ENCODE data around the gene BBS4.
"Not testable (repeated sequence)": the region's sequence is repeated elsewhere in the genome, so short reads cannot be mapped to it uniquely, and the experiment has no call there.

BBS4 gene

GRCh38 chr15:72698938-72699337, 12.9 kb downstream of the BBS4 start:
- no peak for DNase-seq (ENCODE audit: low spot score)

- no peak for DNase-seq (ENCODE audit: low spot score)
These were observed 14.1 kb downstream of the BBS4 start for GRCh38 chr15:72700076-72700475.

DNA sequence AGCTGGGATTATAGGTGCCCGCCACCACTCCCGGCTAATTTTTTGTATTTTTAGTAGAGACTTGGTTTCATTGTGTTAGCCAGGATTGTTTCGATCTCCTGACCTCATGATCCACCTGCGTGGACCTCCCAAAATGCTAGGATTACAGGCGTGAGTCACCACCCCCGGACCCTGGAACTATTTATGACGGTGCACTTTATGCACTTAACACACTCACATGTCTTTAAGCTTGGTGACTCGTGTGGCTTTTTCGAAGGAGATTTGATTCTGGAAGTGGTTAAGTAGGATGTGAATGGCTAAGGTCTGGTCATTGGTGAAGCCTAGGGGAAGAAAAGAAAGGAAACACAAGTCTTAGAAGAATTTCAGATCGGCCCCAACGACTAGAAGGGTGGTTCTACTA, 20.3 kb downstream of the BBS4 start:
- DNase-seq (ENCODE audit: low spot score), result no peak

DNA sequence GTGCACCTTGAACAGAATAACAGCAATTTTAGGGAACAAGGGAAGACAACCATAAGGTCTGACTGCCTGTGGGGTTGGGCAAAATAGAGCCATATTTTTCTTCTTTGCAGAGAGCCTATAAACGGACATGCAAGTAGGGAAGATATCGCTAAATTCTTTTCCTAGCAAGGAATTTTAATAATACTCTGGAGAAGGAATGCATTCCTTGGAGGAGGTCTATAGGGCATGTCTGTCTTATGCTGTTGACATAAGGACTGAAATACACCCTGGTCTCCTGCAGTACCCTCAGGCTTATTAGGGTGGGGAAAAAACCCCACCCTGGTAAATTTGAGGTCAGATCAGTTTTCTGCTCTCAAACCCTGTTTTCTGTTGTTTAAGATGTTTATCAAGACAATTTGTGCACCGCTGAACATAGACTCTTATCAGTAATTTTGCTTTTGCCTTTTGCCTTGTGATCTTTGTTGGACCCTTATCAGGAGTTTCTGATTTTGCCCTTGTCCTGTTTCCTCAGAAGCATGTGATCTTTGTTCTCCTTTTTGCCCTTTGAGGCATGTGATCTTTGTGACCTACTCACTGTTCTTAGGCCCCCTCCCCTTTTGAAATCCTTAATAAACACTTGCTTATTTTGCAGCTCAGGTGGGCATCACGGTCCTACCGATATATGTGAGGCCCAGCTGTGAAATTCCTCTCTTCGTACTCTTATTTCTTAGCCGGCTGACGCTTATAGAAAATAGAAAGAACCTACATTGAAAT, 22.7 kb downstream of the BBS4 start:
- DNase-seq (ENCODE audit: low spot score), result not testable (repeated sequence)

DNA sequence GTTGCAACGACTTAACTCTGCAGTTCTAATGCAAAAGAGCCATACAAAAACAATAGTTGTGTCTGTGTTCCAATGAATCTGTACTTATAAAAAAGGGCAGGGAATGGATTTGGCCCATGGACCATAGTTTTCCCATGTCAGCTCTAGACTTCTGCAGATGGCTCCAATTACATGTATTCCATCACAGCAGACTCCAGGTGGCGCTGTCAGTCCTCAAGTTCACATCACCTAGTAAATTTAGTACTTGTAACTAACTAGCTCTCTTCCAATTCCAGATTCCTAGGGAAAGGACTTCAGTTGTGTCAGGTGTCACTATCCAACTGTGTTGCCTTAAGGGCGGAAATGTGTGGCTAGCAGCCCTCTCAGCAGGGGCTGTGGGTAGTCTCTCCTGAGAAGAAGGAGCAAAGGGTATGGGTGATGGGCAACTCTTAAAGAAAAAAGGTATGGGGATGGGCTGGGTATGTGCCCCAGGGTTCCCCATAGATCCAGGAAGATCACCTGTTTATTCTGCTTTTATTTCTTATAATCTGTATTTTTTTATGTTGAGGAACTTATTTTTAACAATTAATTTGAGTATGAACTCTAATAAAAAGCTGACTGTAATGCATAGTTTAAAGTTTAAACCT, 36.2 kb downstream of the BBS4 start:
- peak; percentile 79 for DNase-seq (ENCODE audit: low spot score)

DNA sequence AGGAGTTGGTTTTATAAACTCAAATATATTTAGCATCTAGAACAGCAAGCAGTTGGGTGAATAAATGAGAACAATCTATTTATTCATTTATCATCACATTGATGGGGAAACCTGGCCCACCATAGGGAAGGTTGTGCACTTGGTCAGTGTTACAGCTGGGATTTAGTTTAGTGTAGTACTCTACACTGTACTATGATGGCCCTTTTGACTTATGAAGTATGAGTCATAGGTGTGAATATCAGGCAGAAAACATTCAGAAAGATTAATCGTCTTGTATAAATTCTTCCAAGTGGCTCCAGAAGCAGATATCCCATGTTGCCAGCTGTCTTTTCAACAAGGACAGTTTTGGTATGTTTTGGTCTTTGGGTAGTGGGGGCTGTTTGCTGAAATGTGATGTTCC, 38.0 kb downstream of the BBS4 start:
- no peak for DNase-seq (ENCODE audit: low spot score)

- DNase-seq (ENCODE audit: low spot score), result no peak
These were observed 39.4 kb downstream of the BBS4 start for GRCh38 chr15:72725446-72725845.

- not testable (repeated sequence) for DNase-seq (ENCODE audit: low spot score)
These were observed 39.8 kb downstream of the BBS4 start for GRCh38 chr15:72725851-72726250.

DNA sequence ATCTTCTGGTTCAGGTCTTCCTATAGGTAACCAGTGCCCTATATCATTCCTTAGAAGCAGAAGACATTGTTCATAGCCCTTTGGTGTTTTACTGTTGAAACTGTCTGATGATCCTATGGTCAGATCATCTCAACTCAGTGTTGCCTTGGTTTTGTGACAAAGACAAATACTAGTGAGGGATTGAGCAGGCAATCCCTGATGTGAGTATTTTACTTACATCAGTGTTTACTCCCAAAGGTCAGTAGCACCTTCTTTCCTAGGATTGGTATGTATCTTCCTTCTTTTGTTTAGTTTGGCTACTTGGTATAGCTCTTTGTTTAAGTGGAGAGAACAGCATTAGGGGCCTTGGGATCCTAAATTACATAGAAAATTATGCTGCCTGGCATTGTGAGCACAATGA, 41.1 kb downstream of the BBS4 start:
- no peak for DNase-seq (ENCODE audit: low spot score)

- DNase-seq (ENCODE audit: low spot score), result not testable (repeated sequence)
These were observed 42.2 kb downstream of the BBS4 start for GRCh38 chr15:72728249-72728648.

- DNase-seq (ENCODE audit: low spot score), result no peak
These were observed 42.8 kb downstream of the BBS4 start for GRCh38 chr15:72728821-72729220.

GRCh38 chr15:72732086-72732485, 46.1 kb downstream of the BBS4 start:
- no peak for DNase-seq (ENCODE audit: low spot score)

DNA sequence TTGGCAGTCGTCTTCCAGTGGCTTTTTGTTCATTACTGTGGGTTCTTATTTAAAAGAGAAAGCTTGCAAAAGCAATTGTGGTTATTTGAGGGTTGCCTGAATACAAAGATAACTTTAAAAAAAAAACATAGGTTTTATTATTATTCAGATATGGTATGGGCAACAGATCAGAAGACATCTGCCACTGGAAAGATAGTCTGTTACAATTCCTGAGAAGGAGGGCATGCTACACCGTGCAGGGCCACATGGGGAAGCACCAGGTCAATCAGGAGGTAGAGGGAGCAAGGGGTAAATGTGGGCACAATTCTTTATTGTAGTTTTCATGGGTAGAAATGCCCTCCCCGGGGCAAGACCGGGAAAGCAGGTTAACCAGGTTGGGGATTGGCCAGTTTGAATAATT, 46.5 kb downstream of the BBS4 start:
- no peak for DNase-seq (ENCODE audit: low spot score)

GRCh38 chr15:72733941-72734738, 48.1 kb downstream of the BBS4 start:
- DNase-seq (ENCODE audit: low spot score), result no peak

GRCh38 chr15:72735111-72735510, 49.1 kb downstream of the BBS4 start:
- no peak for DNase-seq (ENCODE audit: low spot score)

DNA sequence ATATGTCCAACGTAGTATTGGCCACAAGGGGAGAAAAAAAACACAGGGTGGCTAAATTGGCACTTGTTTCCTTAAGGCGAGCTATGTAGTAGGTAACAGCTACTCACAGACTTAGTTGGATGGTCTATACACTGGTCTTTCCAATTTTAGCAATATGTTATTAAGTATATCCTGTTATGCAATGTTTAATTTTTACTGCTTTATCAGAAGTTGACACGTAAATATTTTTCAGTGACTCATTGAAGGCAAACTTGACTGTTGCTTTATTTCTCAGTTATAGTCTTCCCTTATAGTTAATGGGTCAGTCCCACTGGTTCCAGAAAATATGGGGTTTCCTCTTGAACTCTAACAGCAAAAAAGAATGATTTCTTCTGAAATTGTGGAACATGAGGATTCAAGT, 51.1 kb downstream of the BBS4 start:
- DNase-seq (ENCODE audit: low spot score), result no peak

- no peak for DNase-seq (ENCODE audit: low spot score)
These were observed 51.7 kb downstream of the BBS4 start for GRCh38 chr15:72737723-72738122.

DNA sequence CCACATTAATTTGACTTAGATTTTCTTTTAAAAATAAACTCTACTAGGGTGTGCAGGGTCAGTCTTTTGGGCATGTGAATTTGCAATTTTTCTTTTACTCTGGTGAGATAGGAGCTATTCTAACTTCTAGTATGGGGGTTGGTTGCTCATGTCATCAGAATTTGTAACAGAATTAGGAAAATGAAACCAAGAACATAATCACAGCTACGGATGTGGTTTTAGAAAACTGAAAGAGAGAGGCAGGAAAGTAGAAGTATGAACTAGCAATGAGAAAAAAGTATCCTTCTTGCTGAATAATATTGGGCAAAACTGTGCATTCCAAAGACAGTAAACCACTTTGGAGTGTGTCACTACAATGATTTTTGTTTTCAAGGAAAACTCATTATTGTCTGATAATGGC, 54.2 kb downstream of the BBS4 start:
- no peak for DNase-seq (ENCODE audit: low spot score)

DNA sequence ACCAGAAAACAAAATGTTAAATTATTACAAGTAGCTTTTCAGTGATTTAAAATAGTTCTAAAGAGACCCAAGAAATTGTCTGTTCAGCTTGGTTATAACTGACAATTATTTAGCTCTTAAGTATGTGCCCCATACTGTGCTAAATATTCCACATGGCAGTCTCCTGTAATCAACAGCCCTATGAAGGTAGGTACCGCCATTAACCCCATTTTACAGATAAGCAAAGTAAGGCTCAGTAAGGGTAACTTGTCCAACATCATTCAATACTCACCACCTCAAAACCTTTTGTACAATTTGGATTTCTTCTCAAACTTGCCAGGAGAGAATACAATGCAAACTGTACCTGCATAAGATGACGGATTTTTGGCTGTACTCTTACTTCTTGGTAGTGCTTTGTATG, 63.7 kb downstream of the BBS4 start:
- DNase-seq (ENCODE audit: low spot score), result no peak

DNA sequence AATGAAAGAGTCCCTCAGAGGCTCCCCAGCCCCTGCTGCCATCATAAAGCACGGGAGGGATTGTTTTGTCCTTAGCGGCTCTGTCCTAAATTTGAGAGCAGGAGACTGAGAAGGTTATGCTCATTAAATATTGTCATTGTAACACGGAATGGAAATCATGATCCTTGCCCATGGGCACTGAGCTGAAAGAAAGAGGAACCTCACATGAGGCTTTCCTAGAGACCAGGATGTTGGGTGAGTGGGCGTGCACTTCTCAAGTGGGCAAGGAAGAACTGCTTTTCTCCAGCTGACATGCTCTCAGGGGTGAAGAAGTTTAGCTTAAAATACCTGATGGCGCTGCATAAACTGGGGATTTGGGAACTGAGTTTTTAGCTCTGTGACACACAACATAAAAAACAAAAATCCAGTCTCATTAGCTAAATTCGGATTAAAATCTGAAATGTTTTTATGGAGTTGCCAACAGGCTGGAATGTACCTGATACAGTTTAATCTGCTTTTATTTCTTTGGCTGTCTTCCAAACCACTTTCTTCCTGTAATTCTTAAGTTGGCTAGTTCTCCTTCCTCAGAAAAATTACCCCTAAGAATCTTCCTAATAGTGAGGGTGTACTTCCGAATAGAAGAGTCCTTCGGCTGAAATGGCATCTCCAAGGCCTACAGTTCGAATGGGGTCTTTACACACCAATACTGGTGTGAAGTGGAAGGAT, 65.9 kb downstream of the BBS4 start:
- DNase-seq (ENCODE audit: low spot score), result no peak

GRCh38 chr15:72754096-72754495, 68.1 kb downstream of the BBS4 start:
- DNase-seq (ENCODE audit: low spot score), result no peak

GRCh38 chr15:72758182-72758581, 72.2 kb downstream of the BBS4 start:
- peak; percentile 12 for DNase-seq (ENCODE audit: low spot score)

Data from cerebellar cortex (tissue), 1 donor.